ENCODE results near the gene CCR4.

DNA sequence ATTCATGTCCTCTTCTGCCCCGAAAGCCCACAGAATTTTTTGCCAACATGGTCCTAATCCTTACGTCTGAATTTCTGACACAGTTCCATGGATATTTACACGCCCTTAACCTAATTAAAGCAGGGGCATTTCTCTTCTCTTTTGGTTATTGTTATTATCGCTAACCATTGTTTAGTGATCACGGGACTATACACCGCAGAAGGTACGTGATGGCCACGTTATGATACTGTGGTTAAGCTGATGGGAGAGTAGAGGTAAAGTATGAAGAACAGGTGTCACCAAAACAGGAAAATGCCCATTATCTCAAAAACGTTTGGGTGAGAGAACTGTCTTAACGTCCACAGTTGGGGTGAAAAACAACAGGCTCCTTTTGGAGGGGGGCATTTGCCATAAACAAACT lies 26.4 kb downstream of the CCR4 start:
- TF ChIP-seq NR2C2 (CRISPR knock-in tag; IDR thresholded peaks at IDR 0.05) (no peak), NR2C2 (tag; IDR thresholded peaks at IDR 0.05) (no peak), TGIF2 (CRISPR knock-in tag; IDR thresholded peaks at IDR 0.05) (no peak), L3MBTL2 (IDR thresholded peaks at IDR 0.05) (no peak), FOXJ3 (CRISPR knock-in tag; IDR thresholded peaks at IDR 0.05) (no peak), FOXP1 (CRISPR knock-in tag; IDR thresholded peaks at IDR 0.05) (no peak), CGGBP1 (CRISPR knock-in tag; IDR thresholded peaks at IDR 0.05) (no peak), HIVEP1 (CRISPR knock-in tag; IDR thresholded peaks at IDR 0.05) (no peak), MTA1 (IDR thresholded peaks at IDR 0.05; ENCODE audit: borderline replicate concordance) (no peak)

All from K562 (cell line).